Mononuclear cell (primary cell): ENCODE data around the gene ANKMY1. TPM values are rescaled to one million over a fixed set of nuclear protein-coding genes. Genes with fewer than 3 reads are reported as not detected.

Source experiments
- H3K27me3 ChIP-seq: 2 replicates; pipeline ENCODE4 v1.6.0; 2011; ENCODE audit warnings: low read length, control low read depth; ENCODE audit not compliant: insufficient read depth
- H3K4me1 ChIP-seq: 2 replicates; pipeline ENCODE4 v1.5.1; 2011; ENCODE audit warnings: mild to moderate bottlenecking, low read length, control low read depth; ENCODE audit not compliant: insufficient read depth
- H3K4me3 ChIP-seq: 2 replicates; pipeline ENCODE4 v1.5.1; 2011; ENCODE audit warnings: mild to moderate bottlenecking, low read length, moderate library complexity
- H3K9me3 ChIP-seq: 2 replicates; pipeline ENCODE4 v1.5.1; 2011; ENCODE audit warnings: low read depth, mild to moderate bottlenecking, control low read depth, low read length
- total RNA-seq: library from RNA; depleted of rRNA; stranded (reverse); fragments of >200 nt; gene quantifications from one replicate; pipeline ENCODE4 v1.2.3, GENCODE V29; 2012

The ANKMY1 gene
- total RNA-seq, 1 donor, result 24.1 TPM

- Histone ChIP-seq H3K4me3 (no peak overlapping the region), H3K27me3 (peaks cover 32% of the 10 kb centered on the region), H3K9me3 (no peaks in the 10 kb centered on the region)
Observed at GRCh38 chr2:240452462-240453256, 105.1 kb downstream of the ANKMY1 start.

GRCh38 chr2:240451791-240452461 is 105.9 kb downstream of the ANKMY1 start:
- H3K27me3 ChIP-seq, result peaks cover 32% of the 10 kb centered on the region
- no peak overlapping the region for H3K4me3 ChIP-seq
- no peaks in the 10 kb centered on the region for H3K4me1 ChIP-seq
- no peaks in the 10 kb centered on the region for H3K9me3 ChIP-seq

More at GRCh38 chr2:240452462-240453256, 105.1 kb downstream of the ANKMY1 start:
- no peaks in the 10 kb centered on the region for H3K4me1 ChIP-seq

GRCh38 chr2:240451108-240451611 is 106.6 kb downstream of the ANKMY1 start:
- peaks cover 32% of the 10 kb centered on the region for H3K27me3 ChIP-seq
- H3K4me3 ChIP-seq, result no peak overlapping the region
- no peaks in the 10 kb centered on the region for H3K9me3 ChIP-seq
- no peaks in the 10 kb centered on the region for H3K4me1 ChIP-seq

GRCh38 chr2:240450532-240451107 is 107.2 kb downstream of the ANKMY1 start:
- no peak overlapping the region for H3K4me3 ChIP-seq
- H3K27me3 ChIP-seq, result peaks cover 31% of the 10 kb centered on the region
- no peaks in the 10 kb centered on the region for H3K9me3 ChIP-seq
- no peaks in the 10 kb centered on the region for H3K4me1 ChIP-seq

- Histone ChIP-seq H3K9me3 (no peaks in the 10 kb centered on the region), H3K27me3 (peaks cover 24% of the 10 kb centered on the region), H3K4me3 (no peak overlapping the region), H3K4me1 (no peaks in the 10 kb centered on the region)
Observed at GRCh38 chr2:240449764-240450531, 107.8 kb downstream of the ANKMY1 start.

- H3K27me3 ChIP-seq, result peaks cover 15% of the 10 kb centered on the region
- H3K4me3 ChIP-seq, result no peak overlapping the region
- H3K4me1 ChIP-seq, result no peaks in the 10 kb centered on the region
- no peaks in the 10 kb centered on the region for H3K9me3 ChIP-seq
Observed at GRCh38 chr2:240448387-240449274, 109.2 kb downstream of the ANKMY1 start.

GRCh38 chr2:240447934-240448333 is 109.9 kb downstream of the ANKMY1 start:
- no peaks in the 10 kb centered on the region for H3K9me3 ChIP-seq

GRCh38 chr2:240447331-240447730 is 110.5 kb downstream of the ANKMY1 start:
- H3K4me3 ChIP-seq, result no peak overlapping the region
- H3K4me1 ChIP-seq, result no peaks in the 10 kb centered on the region
- H3K9me3 ChIP-seq, result no peaks in the 10 kb centered on the region
- H3K27me3 ChIP-seq, result peaks cover 14% of the 10 kb centered on the region

More at GRCh38 chr2:240447934-240448333, 109.9 kb downstream of the ANKMY1 start:
- Histone ChIP-seq H3K27me3 (peaks cover 15% of the 10 kb centered on the region), H3K4me1 (no peaks in the 10 kb centered on the region), H3K4me3 (no peak overlapping the region)

GRCh38 chr2:240446664-240447175 is 111.1 kb downstream of the ANKMY1 start:
- Histone ChIP-seq H3K4me3 (no peak overlapping the region), H3K4me1 (no peaks in the 10 kb centered on the region), H3K27me3 (peaks cover 8% of the 10 kb centered on the region), H3K9me3 (no peaks in the 10 kb centered on the region)

- H3K9me3 ChIP-seq, result no peaks in the 10 kb centered on the region
- peaks cover 4% of the 10 kb centered on the region for H3K27me3 ChIP-seq
- H3K4me1 ChIP-seq, result no peaks in the 10 kb centered on the region
- H3K4me3 ChIP-seq, result no peak overlapping the region
Observed at GRCh38 chr2:240445961-240446663, 111.7 kb downstream of the ANKMY1 start.

GRCh38 chr2:240444464-240444863 is 113.3 kb downstream of the ANKMY1 start:
- no peaks in the 10 kb centered on the region for H3K4me1 ChIP-seq
- H3K4me3 ChIP-seq, result no peak overlapping the region
- no peaks in the 10 kb centered on the region for H3K9me3 ChIP-seq
- no peaks in the 10 kb centered on the region for H3K27me3 ChIP-seq

GRCh38 chr2:240443891-240444301 is 113.9 kb downstream of the ANKMY1 start:
- no peak overlapping the region for H3K4me3 ChIP-seq
- H3K4me1 ChIP-seq, result no peaks in the 10 kb centered on the region
- no peaks in the 10 kb centered on the region for H3K27me3 ChIP-seq
- H3K9me3 ChIP-seq, result no peaks in the 10 kb centered on the region
